HepG2 (cell line): ENCODE results near the gene NUDT3. TPM values are rescaled to one million over a fixed set of nuclear protein-coding genes. Genes with fewer than 3 reads are reported as not detected.

Experiments used
- CCAR2 ChIP-seq: fragments of 200-400 bp; formaldehyde crosslinking; optimal IDR thresholded peaks from 2 replicates; pipeline ENCODE3; 2018; ENCODE audit warnings: low read depth, mild to moderate bottlenecking, low read length, moderate library complexity
- CHD2 ChIP-seq: IDR thresholded peaks from 2 replicates; pipeline ENCODE4 v1.6.1; 2011; ENCODE audit warnings: low read depth, low read length, improper control_type of control experiment
- GTF2F1 ChIP-seq: fragments of 150-350 bp; IDR thresholded peaks from 2 replicates; pipeline ENCODE4 v1.6.1; 2014; ENCODE audit warnings: low read length
- HDAC1 ChIP-seq: sonication (generic); formaldehyde crosslinking; IDR thresholded peaks from 2 replicates; pipeline ENCODE4 v1.5.1; 2020; ENCODE audit warnings: mild to moderate bottlenecking, missing genetic modification reagents
- KDM5A ChIP-seq: fragments of 200-600 bp; sonication (generic); IDR thresholded peaks from 2 replicates; pipeline ENCODE4 v1.7.0; 2018; ENCODE audit warnings: antibody characterized with exemption, mild to moderate bottlenecking, low read length, borderline replicate concordance
- KLF11 ChIP-seq: IDR thresholded peaks from 2 replicates; pipeline ENCODE4 v1.6.1; 2016; ENCODE audit warnings: missing compliant biosample characterization
- NFE2 ChIP-seq: sonication (generic); formaldehyde crosslinking; IDR thresholded peaks from 2 replicates; pipeline ENCODE4 v1.4.0; 2020; ENCODE audit warnings: missing genetic modification reagents
- NFIC ChIP-seq: IDR thresholded peaks from 2 replicates; pipeline ENCODE4 v1.6.1; 2012; ENCODE audit warnings: mild to moderate bottlenecking, low read length, inconsistent platforms
- SALL2 ChIP-seq: sonication (generic); formaldehyde crosslinking; IDR thresholded peaks from 2 replicates; pipeline ENCODE4 v1.8.1; 2023; ENCODE audit warnings: mild to moderate bottlenecking, missing genetic modification reagents, inconsistent platforms
- SETDB1 ChIP-seq: sonication (generic); formaldehyde crosslinking; IDR thresholded peaks from 2 replicates; pipeline ENCODE4 v1.5.1; 2020; ENCODE audit warnings: missing genetic modification reagents, mild to moderate bottlenecking, borderline replicate concordance
- SIN3B ChIP-seq: fragments of 150-350 bp; IDR thresholded peaks from 2 replicates; pipeline ENCODE4 v1.6.1; 2014; ENCODE audit warnings: low read length
- SP5 ChIP-seq: IDR thresholded peaks from 2 replicates; pipeline ENCODE4 v1.6.1; 2016; ENCODE audit warnings: low read depth, borderline replicate concordance
- SRY ChIP-seq: sonication (generic); formaldehyde crosslinking; IDR thresholded peaks from 2 replicates; pipeline ENCODE4 v1.8.0; 2022; ENCODE audit warnings: mild to moderate bottlenecking, missing genetic modification reagents
- ZNF282 ChIP-seq: fragments of 450-650 bp; IDR thresholded peaks from 2 replicates; pipeline ENCODE4 v1.6.1; 2018; ENCODE audit not compliant: partially characterized antibody
- ZNF329 ChIP-seq: sonication (generic); formaldehyde crosslinking; IDR thresholded peaks from 2 replicates; pipeline ENCODE4 v1.9.0; 2021; ENCODE audit warnings: low read depth, mild to moderate bottlenecking, missing genetic modification reagents
- ZNF354B ChIP-seq: sonication (generic); formaldehyde crosslinking; IDR thresholded peaks from 2 replicates; pipeline ENCODE4 v1.8.0; 2022; ENCODE audit warnings: mild to moderate bottlenecking, missing genetic modification reagents
- ZNF670 ChIP-seq: sonication (generic); formaldehyde crosslinking; IDR thresholded peaks from 2 replicates; pipeline ENCODE4 v1.8.0; 2022; ENCODE audit warnings: mild to moderate bottlenecking, missing genetic modification reagents, borderline replicate concordance
- polyA plus RNA-seq, 8 experiments: library from polyadenylated mRNA; depleted of rRNA in 3 of 8; stranded (reverse) in 7 of 8; unstranded in 1 of 8; fragments of >200 nt; fragmentation: Illumina TruSeq in 4 of 8; extraction: Trizol in 4 of 8; gene quantifications; 2 replicates each; pipeline versions ENCODE4 v1.2.1 to v1.2.3, GENCODE V29; 2011 to 2016; ENCODE audit warnings: low read depth in 4 of 8, missing spikeins in 1 of 8, mixed read lengths in 1 of 8; ENCODE audit not compliant: insufficient read depth in 1 of 8
- total RNA-seq, 5 experiments: library from RNA; depleted of rRNA; stranded (reverse); fragments of >200 nt; fragmentation: Illumina TruSeq; extraction: Trizol; gene quantifications; 2 replicates each; pipeline ENCODE4 v1.2.3, GENCODE V29; 2016; ENCODE audit warnings: low read depth in 1 of 5
- TF ChIP-seq, protein P1 (sequence below): sonication (generic); formaldehyde crosslinking; IDR thresholded peaks from 2 replicates; pipeline ENCODE4 v1.8.0; 2022; ENCODE audit warnings: missing genetic modification reagents, mild to moderate bottlenecking, borderline replicate concordance
- TF ChIP-seq, protein P2 (sequence below): sonication (generic); formaldehyde crosslinking; IDR thresholded peaks from 2 replicates; pipeline ENCODE4 v1.8.0; 2022; ENCODE audit warnings: missing genetic modification reagents, mild to moderate bottlenecking, inconsistent platforms, borderline replicate concordance
- TF ChIP-seq, protein P3 (sequence below): sonication (generic); formaldehyde crosslinking; IDR thresholded peaks from 2 replicates; pipeline ENCODE4 v1.4.0; 2020; ENCODE audit warnings: missing genetic modification reagents
- TF ChIP-seq, protein P4 (sequence below): sonication (generic); formaldehyde crosslinking; IDR thresholded peaks from 2 replicates; pipeline ENCODE4 v1.5.0; 2020; ENCODE audit warnings: mild to moderate bottlenecking, missing genetic modification reagents, borderline replicate concordance

NUDT3 gene
- total and polyA plus RNA-seq, 2 of the 13 experiments (the other 11 are each of a cell fraction or from before 2014, with no cell fraction given) = 20.2 to 20.6 TPM

DNA sequence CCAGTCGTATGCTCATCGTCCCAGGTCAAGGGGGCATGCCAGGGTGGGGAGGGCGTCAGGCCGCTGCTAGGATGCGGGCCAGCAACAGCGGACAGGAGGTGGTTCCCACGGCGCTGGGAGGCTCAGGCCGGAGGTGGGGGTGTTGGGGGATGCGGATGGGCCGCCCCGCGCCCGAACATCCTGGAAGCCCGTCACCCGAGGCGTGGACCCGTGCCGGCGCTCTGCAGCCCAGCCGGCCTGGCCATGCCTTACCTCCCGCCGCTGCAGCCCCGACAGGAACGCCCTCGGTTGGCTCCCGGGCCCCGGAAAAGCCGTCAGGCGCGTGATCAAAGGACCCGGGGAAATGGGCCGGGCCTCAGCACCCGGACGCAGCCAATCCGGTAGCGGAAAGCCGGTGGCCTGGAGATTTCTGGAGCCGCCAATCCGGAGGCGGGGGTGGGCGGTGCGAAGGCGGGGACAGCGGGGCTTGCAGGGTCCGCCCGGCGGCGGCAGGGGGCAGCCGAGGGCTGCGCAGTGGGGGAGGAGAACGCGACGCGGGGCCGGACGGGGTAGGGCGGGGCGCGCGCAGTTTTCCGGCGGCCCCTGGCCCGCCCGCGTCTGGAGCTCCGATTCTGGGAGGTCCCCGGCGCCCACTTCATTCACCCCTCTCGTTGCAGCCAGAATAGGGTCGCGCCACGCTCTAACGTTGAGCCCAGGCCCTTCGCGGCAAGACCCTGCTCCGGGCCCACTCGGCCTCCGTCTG is 143.6 kb downstream of the NUDT3 start, which contains the start of gene SMIM29 (continued):
- TF ChIP-seq SP5 (CRISPR knock-in tag) = peak; percentile 54
- TF ChIP-seq, protein P1, sequence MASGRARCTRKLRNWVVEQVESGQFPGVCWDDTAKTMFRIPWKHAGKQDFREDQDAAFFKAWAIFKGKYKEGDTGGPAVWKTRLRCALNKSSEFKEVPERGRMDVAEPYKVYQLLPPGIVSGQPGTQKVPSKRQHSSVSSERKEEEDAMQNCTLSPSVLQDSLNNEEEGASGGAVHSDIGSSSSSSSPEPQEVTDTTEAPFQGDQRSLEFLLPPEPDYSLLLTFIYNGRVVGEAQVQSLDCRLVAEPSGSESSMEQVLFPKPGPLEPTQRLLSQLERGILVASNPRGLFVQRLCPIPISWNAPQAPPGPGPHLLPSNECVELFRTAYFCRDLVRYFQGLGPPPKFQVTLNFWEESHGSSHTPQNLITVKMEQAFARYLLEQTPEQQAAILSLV (CRISPR knock-in tag) = peak; percentile 29; the same call in 1 of the 2 replicates
- no peak for TF ChIP-seq GTF2F1
- TF ChIP-seq CCAR2 = no peak
- no peak for TF ChIP-seq ZNF354B (CRISPR knock-in tag)
- TF ChIP-seq, protein P2, sequence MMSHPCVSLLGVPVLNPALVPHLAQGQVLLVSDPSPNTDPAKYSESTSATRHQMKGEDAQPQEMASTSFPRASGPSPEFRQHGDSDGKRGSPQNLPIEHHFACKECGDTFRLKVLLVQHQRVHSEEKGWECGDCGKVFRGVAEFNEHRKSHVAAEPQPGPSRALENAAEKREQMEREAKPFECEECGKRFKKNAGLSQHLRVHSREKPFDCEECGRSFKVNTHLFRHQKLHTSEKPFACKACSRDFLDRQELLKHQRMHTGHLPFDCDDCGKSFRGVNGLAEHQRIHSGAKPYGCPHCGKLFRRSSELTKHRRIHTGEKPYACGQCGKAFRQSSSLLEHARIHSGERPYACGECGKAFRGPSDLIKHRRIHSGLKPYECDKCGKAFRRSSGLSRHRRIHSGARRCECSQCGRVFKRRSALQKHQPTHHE (CRISPR knock-in tag) = peak; percentile 32; the same call in 1 of the 2 replicates
- TF ChIP-seq KDM5A = no peak; the same call in 1 of the 2 replicates
- TF ChIP-seq SETDB1 (CRISPR knock-in tag) = no peak
- TF ChIP-seq KLF11 = no peak
- TF ChIP-seq, protein P3, sequence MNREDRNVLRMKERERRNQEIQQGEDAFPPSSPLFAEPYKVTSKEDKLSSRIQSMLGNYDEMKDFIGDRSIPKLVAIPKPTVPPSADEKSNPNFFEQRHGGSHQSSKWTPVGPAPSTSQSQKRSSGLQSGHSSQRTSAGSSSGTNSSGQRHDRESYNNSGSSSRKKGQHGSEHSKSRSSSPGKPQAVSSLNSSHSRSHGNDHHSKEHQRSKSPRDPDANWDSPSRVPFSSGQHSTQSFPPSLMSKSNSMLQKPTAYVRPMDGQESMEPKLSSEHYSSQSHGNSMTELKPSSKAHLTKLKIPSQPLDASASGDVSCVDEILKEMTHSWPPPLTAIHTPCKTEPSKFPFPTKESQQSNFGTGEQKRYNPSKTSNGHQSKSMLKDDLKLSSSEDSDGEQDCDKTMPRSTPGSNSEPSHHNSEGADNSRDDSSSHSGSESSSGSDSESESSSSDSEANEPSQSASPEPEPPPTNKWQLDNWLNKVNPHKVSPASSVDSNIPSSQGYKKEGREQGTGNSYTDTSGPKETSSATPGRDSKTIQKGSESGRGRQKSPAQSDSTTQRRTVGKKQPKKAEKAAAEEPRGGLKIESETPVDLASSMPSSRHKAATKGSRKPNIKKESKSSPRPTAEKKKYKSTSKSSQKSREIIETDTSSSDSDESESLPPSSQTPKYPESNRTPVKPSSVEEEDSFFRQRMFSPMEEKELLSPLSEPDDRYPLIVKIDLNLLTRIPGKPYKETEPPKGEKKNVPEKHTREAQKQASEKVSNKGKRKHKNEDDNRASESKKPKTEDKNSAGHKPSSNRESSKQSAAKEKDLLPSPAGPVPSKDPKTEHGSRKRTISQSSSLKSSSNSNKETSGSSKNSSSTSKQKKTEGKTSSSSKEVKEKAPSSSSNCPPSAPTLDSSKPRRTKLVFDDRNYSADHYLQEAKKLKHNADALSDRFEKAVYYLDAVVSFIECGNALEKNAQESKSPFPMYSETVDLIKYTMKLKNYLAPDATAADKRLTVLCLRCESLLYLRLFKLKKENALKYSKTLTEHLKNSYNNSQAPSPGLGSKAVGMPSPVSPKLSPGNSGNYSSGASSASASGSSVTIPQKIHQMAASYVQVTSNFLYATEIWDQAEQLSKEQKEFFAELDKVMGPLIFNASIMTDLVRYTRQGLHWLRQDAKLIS (CRISPR knock-in tag) = no peak
- TF ChIP-seq SIN3B = peak; percentile 28; the same call in 1 of the 2 replicates
- no peak for TF ChIP-seq NFIC
- peak; percentile 98 for TF ChIP-seq HDAC1
- TF ChIP-seq, protein P4, sequence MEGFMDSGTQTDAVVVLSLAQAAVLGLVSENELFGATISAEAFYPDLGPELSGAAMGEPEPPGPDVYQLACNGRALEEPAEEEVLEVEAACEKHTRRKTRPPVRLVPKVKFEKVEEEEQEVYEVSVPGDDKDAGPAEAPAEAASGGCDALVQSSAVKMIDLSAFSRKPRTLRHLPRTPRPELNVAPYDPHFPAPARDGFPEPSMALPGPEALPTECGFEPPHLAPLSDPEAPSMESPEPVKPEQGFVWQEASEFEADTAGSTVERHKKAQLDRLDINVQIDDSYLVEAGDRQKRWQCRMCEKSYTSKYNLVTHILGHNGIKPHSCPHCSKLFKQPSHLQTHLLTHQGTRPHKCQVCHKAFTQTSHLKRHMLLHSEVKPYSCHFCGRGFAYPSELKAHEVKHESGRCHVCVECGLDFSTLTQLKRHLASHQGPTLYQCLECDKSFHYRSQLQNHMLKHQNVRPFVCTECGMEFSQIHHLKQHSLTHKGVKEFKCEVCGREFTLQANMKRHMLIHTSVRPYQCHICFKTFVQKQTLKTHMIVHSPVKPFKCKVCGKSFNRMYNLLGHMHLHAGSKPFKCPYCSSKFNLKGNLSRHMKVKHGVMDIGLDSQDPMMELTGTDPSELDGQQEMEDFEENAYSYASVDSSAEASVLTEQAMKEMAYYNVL (CRISPR knock-in tag) = peak; percentile 66
- no peak for TF ChIP-seq ZNF329 (CRISPR knock-in tag)
- no peak; the same call in 1 of the 2 replicates for TF ChIP-seq CHD2
- peak; percentile 54; the same call in 1 of the 2 replicates for TF ChIP-seq SRY
- peak; percentile 91; the same call in 1 of the 2 replicates for TF ChIP-seq ZNF670 (CRISPR knock-in tag)
- 0 out of 2 replicates have a peak, but pooled peaks have one; percentile 47 for TF ChIP-seq NFE2 (CRISPR knock-in tag)
- TF ChIP-seq ZNF282 = no peak
- TF ChIP-seq SALL2 = peak; percentile 66; the same call in 1 of the 2 replicates
